Measurements from ENCODE around the gene ITIH3.

GRCh38 chr3:52787246-52787645 lies 7.3 kb upstream of the ITIH3 start:
- TF ChIP-seq REST (IDR thresholded peaks at IDR 0.05; ENCODE audit: low read depth, low read length) (no peak), NFIC (IDR thresholded peaks at IDR 0.05; ENCODE audit: low read depth, low read length) (no peak), CTCF (IDR thresholded peaks at IDR 0.05 in 2 of 3, conservative IDR thresholded peaks at IDR 0.05 in 1 of 3; ENCODE audit: control insufficient read depth in 2 of 3, extremely low read depth in 1 of 3, insufficient read depth in 1 of 3, low read depth in 3 of 3, low read length in 3 of 3) (no peak), BACH1 (IDR thresholded peaks at IDR 0.05; ENCODE audit: borderline replicate concordance) (no peak), E2F8 (IDR thresholded peaks at IDR 0.05; ENCODE audit: low read depth, partially characterized antibody) (no peak), HCFC1 (IDR thresholded peaks at IDR 0.05; ENCODE audit: low read length) (no peak), BRCA1 (IDR thresholded peaks at IDR 0.05; ENCODE audit: low read depth, low read length) (no peak), CBX5 (IDR thresholded peaks at IDR 0.05; ENCODE audit: low read depth) (no peak), CHD2 (IDR thresholded peaks at IDR 0.05; ENCODE audit: borderline replicate concordance, low read depth, low read length) (no peak), POLR2AphosphoS5 (IDR thresholded peaks at IDR 0.05; ENCODE audit: low read length) (no peak), EP300 (IDR thresholded peaks at IDR 0.05; ENCODE audit: borderline replicate concordance in 1 of 2, control insufficient read depth in 1 of 2, low read depth in 2 of 2, low read length in 2 of 2) (no peak), ZNF24 (IDR thresholded peaks at IDR 0.05) (no peak), ZNF592 (IDR thresholded peaks at IDR 0.05) (no peak), POLR2A (IDR thresholded peaks at IDR 0.05; ENCODE audit: low read depth, low read length) (no peak)
